Activated B cell treated with CpG ODN at 0.5 μM for 24 hours (primary cell): ENCODE measurements around the gene FBXW8. TPM values are rescaled to one million over a fixed set of nuclear protein-coding genes. Genes with fewer than 3 reads are reported as not detected.

Source experiments
- ATAC-seq: fragments of 200-7000 bp; cut with Tn5 transposase; one replicate; pipeline ENCODE4 v1.10.0; 2021; ENCODE audit warnings: low read depth, mild to moderate bottlenecking, moderate library complexity
- CTCF ChIA-PET: fragments of 350-600 bp; sonication (Branson Sonifier 250); formaldehyde crosslinking; loops from one replicate; lab custom pipeline; 2021; ENCODE audit warnings: antibody characterized with exemption; lab: Charles Lee
- POLR2A ChIA-PET: fragments of 350-600 bp; sonication (Branson Sonifier 250); formaldehyde crosslinking; loops from one replicate; lab custom pipeline; 2021; ENCODE audit warnings: antibody characterized with exemption; lab: Charles Lee
- DNase-seq: peaks from one replicate; pipeline ENCODE4 v3.0.0; 2022
- H3K27ac Mint-ChIP-seq: one replicate; pipeline ENCODE4 v1.8.0; 2020; ENCODE audit warnings: mixed read lengths
- H3K27me3 Mint-ChIP-seq: one replicate; pipeline ENCODE4 v1.8.0; 2021; ENCODE audit warnings: mixed read lengths
- H3K36me3 Mint-ChIP-seq: one replicate; pipeline ENCODE4 v1.8.0; 2021; ENCODE audit warnings: low read depth, mixed read lengths
- H3K4me1 Mint-ChIP-seq: one replicate; pipeline ENCODE4 v1.8.0; 2021; ENCODE audit warnings: mixed read lengths
- H3K4me3 Mint-ChIP-seq: one replicate; pipeline ENCODE4 v1.8.0; 2020; ENCODE audit warnings: mild to moderate bottlenecking, mixed read lengths
- H3K9me3 Mint-ChIP-seq: one replicate; pipeline ENCODE4 v1.8.0; 2020; ENCODE audit warnings: mixed read lengths
- intact Hi-C: fragments of 100-400 bp; cut with micrococcal nuclease; formaldehyde crosslinking; loops from one replicate; pipeline ENCODE4 v1.15.1; 2024
- total RNA-seq: library from RNA; stranded (reverse); gene quantifications from 2 replicates; pipeline ENCODE4 v1.2.3, GENCODE V29; 2022
- TF ChIP-seq, protein P1 (sequence below): fragments of 200-600 bp; IDR thresholded peaks from one replicate; pipeline ENCODE4 v1.8.0; 2022; ENCODE audit warnings: antibody characterized with exemption, mild to moderate bottlenecking

FBXW8 gene
- total RNA-seq, 1 donor from 2014 or later, result 17.6 TPM

DNA sequence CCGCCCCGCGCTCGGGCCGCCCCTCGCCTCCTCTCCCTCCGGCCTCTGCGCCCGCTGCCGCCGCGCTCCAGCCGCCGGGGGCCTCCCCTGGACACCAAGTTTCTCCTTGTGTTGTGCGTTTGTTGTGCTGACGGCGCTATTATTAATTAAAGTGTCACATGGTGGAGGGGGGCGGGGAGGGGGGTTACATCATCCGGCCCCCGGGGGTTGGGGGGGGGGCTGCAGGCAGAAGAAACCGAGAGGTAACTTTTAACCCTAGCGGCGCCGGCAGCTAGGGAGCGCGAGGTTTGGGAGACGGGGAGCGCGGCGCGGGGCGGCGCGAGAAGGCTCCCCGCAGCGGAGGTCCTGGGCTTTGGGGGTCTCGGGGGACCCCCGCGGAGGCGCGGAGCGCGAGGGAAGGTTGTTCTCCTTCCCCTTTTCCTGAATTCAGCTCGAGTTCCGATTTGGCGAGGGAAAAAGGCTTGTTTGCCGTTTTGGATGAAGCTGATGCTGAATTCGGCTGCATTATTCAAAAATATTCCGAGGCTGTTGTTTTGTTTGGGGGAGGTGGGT, 29.3 kb upstream of the FBXW8 start, which contains the start of gene HRK:
Gene HRK, minus strand, starts transcription at position 117 of the 552 bp plus-strand sequence. CDS start 134 bp downstream, outside the sequence.
- intact Hi-C loops, result loop anchor here (1.0 to 5.0 kb wide), 6 partner anchors 20 to 1136 kb away; partner anchors contain the start of genes RFC5, RNFT2 and SPRING1
- H3K36me3 Mint-ChIP-seq, result no peaks in the 10 kb centered on the region
- peaks cover 35% of the 10 kb centered on the region for H3K27me3 Mint-ChIP-seq
- ATAC-seq (peak; percentile 18), DNase-seq (no peak)
- H3K4me1 Mint-ChIP-seq, result peaks cover 46% of the 10 kb centered on the region
- POLR2A ChIA-PET, result interaction anchor here (0.5 to 3.9 kb wide), 2 partner anchors 20 to 37 kb away, joined by 6 to 18 read pairs; no protein-coding TSS in a partner anchor
- H3K27ac Mint-ChIP-seq, result peak within 1 kb of the TSS; percentile 77
- H3K4me3 Mint-ChIP-seq, result peak within 1 kb of the TSS; percentile 85
- H3K9me3 Mint-ChIP-seq, result no peaks in the 10 kb centered on the region
- CTCF ChIA-PET, result interaction anchor here (0.8 to 2.7 kb wide), 5 partner anchors 23 to 178 kb away, joined by 3 to 26 read pairs (median 5); no protein-coding TSS in a partner anchor
- TF ChIP-seq, protein P1, sequence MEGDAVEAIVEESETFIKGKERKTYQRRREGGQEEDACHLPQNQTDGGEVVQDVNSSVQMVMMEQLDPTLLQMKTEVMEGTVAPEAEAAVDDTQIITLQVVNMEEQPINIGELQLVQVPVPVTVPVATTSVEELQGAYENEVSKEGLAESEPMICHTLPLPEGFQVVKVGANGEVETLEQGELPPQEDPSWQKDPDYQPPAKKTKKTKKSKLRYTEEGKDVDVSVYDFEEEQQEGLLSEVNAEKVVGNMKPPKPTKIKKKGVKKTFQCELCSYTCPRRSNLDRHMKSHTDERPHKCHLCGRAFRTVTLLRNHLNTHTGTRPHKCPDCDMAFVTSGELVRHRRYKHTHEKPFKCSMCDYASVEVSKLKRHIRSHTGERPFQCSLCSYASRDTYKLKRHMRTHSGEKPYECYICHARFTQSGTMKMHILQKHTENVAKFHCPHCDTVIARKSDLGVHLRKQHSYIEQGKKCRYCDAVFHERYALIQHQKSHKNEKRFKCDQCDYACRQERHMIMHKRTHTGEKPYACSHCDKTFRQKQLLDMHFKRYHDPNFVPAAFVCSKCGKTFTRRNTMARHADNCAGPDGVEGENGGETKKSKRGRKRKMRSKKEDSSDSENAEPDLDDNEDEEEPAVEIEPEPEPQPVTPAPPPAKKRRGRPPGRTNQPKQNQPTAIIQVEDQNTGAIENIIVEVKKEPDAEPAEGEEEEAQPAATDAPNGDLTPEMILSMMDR, result no peak

DNA sequence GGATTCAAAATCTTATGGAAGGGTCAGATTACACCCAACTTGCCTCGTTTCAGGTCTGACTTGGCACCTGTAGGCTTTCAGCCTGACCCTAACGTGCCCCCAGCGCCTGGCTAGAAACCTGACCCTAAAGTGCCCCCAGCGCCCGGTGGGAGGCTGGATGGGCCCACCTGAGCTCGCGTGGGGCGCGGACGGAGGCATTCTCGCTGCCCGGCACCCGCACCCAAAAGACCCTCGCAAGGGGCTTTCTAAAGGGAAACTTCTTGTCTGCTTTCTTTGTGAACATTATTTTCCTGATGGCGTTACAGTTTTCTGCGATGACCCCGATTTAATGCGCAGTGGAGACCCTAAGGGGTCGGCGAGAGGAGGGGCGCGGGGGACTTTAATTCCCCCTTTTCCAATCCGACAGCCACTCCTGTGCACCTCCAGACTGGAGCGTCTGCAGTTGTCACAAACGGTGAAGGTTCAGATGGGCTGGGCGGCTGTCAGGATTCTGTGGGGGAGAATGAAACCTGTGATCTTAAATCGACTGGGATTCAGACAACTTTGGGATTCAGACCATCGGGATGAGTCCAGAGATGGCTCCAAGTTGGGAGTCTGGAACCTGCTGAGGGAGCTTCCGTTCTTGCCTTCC, 28.8 kb upstream of the FBXW8 start:
- intact Hi-C loops, result loop anchor here (1.0 to 5.0 kb wide), 7 partner anchors 21 to 1135 kb away; partner anchors contain the start of genes RFC5, RNFT2 and SPRING1
- Mint-ChIP-seq H3K4me3 (peak overlapping the region; percentile 78), H3K4me1 (peaks cover 46% of the 10 kb centered on the region), H3K36me3 (no peaks in the 10 kb centered on the region), H3K27me3 (peaks cover 31% of the 10 kb centered on the region), H3K27ac (peak overlapping the region; percentile 53), H3K9me3 (no peaks in the 10 kb centered on the region)
- POLR2A ChIA-PET, result interaction anchor here (0.5 to 3.9 kb wide), 2 partner anchors 21 to 37 kb away, joined by 6 to 18 read pairs; no protein-coding TSS in a partner anchor
- no peak for ATAC-seq
- TF ChIP-seq, protein P1, result no peak
- DNase-seq, result no peak
- CTCF ChIA-PET, result interaction anchor here (0.8 to 2.7 kb wide), 6 partner anchors 63 to 178 kb away, joined by 3 to 26 read pairs (median 6); no protein-coding TSS in a partner anchor

DNA sequence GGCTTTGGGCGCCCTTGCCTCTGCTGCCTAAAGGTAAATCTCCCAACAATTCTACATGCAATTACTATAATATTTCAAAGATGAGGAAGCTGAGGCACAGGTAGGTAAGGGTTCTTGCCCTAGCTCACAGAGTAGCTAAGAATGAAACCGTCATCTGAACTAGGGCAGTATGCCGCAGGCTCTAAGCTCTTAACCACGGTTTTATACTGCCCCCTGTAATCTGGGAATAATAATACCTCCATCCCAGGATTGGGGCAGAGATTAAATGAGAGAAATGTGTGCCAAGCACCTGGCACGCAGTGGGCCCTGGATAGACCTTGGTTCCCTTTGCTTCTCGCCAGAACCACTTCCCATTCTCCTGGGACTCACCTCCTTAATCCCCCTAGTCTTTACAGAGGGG, 28.0 kb upstream of the FBXW8 start:
- TF ChIP-seq, protein P1, result no peak
- intact Hi-C loops, result loop anchor here (1.0 to 5.0 kb wide), 4 partner anchors 80 to 1135 kb away; partner anchors contain the start of gene RFC5
- Mint-ChIP-seq H3K27ac (no peak overlapping the region), H3K27me3 (peaks cover 33% of the 10 kb centered on the region), H3K9me3 (no peaks in the 10 kb centered on the region), H3K36me3 (no peaks in the 10 kb centered on the region), H3K4me3 (peak overlapping the region; percentile 78), H3K4me1 (peaks cover 46% of the 10 kb centered on the region)
- ChIA-PET POLR2A (interaction anchor here (3.9 kb wide), 1 partner anchor 21 kb away, joined by 18 read pairs; no protein-coding TSS in a partner anchor), CTCF (interaction anchor here (0.8 to 2.7 kb wide), 4 partner anchors 123 to 179 kb away, joined by 3 to 26 read pairs (median 10); no protein-coding TSS in a partner anchor)
- DNase-seq, result no peak
- peak; percentile 16 for ATAC-seq

DNA sequence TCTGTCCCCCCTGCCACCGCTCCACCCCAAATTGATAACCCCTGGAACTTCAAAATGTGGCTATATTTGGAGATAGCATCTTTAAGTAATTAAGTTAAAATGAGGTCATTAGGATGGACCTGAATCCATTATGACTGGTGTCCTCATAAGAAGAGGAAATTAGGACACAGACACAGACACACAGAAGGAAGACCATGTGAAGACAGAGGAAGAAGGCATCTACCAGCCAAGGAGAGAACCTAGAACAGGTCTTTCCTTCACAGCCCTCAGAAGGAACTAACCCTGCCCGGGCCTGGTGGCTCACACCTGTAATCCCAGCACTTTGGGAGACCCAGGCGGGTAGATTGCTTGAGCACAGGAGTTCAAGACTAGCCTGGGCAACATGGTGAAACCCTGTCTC, 25.9 kb upstream of the FBXW8 start:
- H3K4me1 Mint-ChIP-seq, result peaks cover 29% of the 10 kb centered on the region
- no peaks in the 10 kb centered on the region for H3K36me3 Mint-ChIP-seq
- H3K27ac Mint-ChIP-seq, result no peak overlapping the region
- intact Hi-C loops, result loop anchor here (5.0 kb wide), 3 partner anchors 83 to 1132 kb away; partner anchors contain the start of gene RFC5
- TF ChIP-seq, protein P1, result no peak
- H3K9me3 Mint-ChIP-seq, result no peaks in the 10 kb centered on the region
- DNase-seq (no peak), ATAC-seq (no peak)
- POLR2A ChIA-PET, result interaction anchor here (0.7 kb wide), 1 partner anchor 172 kb away, joined by 3 read pairs; no protein-coding TSS in a partner anchor
- H3K27me3 Mint-ChIP-seq, result peaks cover 23% of the 10 kb centered on the region
- CTCF ChIA-PET, result no interaction called here
- H3K4me3 Mint-ChIP-seq, result no peak overlapping the region
